SU-DHL-6 (cell line): Measurements from ENCODE around the gene C16orf87.

Experiments used
- H2AFZ ChIP-seq: fragments of 200-600 bp; sonication (generic); 2 replicates; pipeline ENCODE4 v1.6.1; 2014; ENCODE audit warnings: low read depth, mild to moderate bottlenecking, moderate library complexity, mixed read lengths, antibody characterized with exemption, low read length; ENCODE audit not compliant: severe bottlenecking
- H3F3A ChIP-seq: fragments of 200-600 bp; shearing (Covaris generic); 2 replicates; pipeline ENCODE4 v1.6.0; 2016; ENCODE audit warnings: antibody characterized with exemption, mild to moderate bottlenecking; ENCODE audit not compliant: insufficient read depth
- H3K27ac ChIP-seq: fragments of 200-600 bp; sonication (generic); 2 replicates; pipeline ENCODE4 v1.5.1; 2016; ENCODE audit warnings: low read depth, mild to moderate bottlenecking, low read length, moderate library complexity, mixed read lengths
- H3K27me3 ChIP-seq: fragments of 200-600 bp; sonication (generic), shearing (Covaris generic); 2 replicates; pipeline ENCODE4 v1.6.0; 2014; ENCODE audit warnings: mild to moderate bottlenecking, low read length
- H3K36me3 ChIP-seq: fragments of 200-600 bp; sonication (generic); 2 replicates; pipeline ENCODE4 v1.6.1; 2014; ENCODE audit warnings: mild to moderate bottlenecking, low read length, mixed read lengths
- H3K4me2 ChIP-seq: fragments of 300-600, 200-600 bp; shearing (Covaris generic), sonication (generic); 2 replicates; pipeline ENCODE4 v1.6.0; 2014; ENCODE audit warnings: low read length, low read depth, mild to moderate bottlenecking; ENCODE audit not compliant: poor library complexity, severe bottlenecking
- H3K4me3 ChIP-seq: fragments of 200-600 bp; sonication (generic); 2 replicates; pipeline ENCODE4 v1.5.1; 2014; ENCODE audit warnings: antibody characterized with exemption, low read length, mild to moderate bottlenecking, mixed read lengths; ENCODE audit not compliant: insufficient read depth, poor library complexity, severe bottlenecking
- H3K79me2 ChIP-seq: fragments of 200-600 bp; sonication (generic); 2 replicates; pipeline ENCODE4 v1.6.1; 2014; ENCODE audit warnings: mild to moderate bottlenecking, low read length, moderate library complexity; ENCODE audit not compliant: insufficient read depth
- H3K9ac ChIP-seq: fragments of 200-600 bp; sonication (generic); 2 replicates; pipeline ENCODE4 v1.7.0; 2014; ENCODE audit warnings: mild to moderate bottlenecking, low read length
- H3K9me2 ChIP-seq: fragments of 200-600 bp; sonication (generic); replicated peaks from 2 replicates; pipeline ENCODE4 v1.6.1; 2014; ENCODE audit warnings: low read length; ENCODE audit not compliant: insufficient read depth
- H3K9me3 ChIP-seq: fragments of 200-600 bp; sonication (generic); 2 replicates; pipeline ENCODE4 v1.6.1; 2014; ENCODE audit warnings: low read length, mixed read lengths; ENCODE audit not compliant: insufficient read depth
- H4K20me1 ChIP-seq: fragments of 200-600 bp; sonication (generic); 2 replicates; pipeline ENCODE4 v1.6.1; 2014; ENCODE audit warnings: low read depth, mild to moderate bottlenecking, antibody characterized with exemption, low read length, moderate library complexity, mixed read lengths
- CTCF ChIP-seq: fragments of 200-600 bp; sonication (generic); IDR thresholded peaks from one replicate; pipeline ENCODE4 v1.5.1; 2017; ENCODE audit warnings: antibody characterized with exemption, mild to moderate bottlenecking, low read length, moderate library complexity; ENCODE audit not compliant: insufficient read depth, poor library complexity, severe bottlenecking
- EZH2phosphoT487 ChIP-seq: fragments of 200-600 bp; sonication (generic), shearing (Covaris generic); conservative IDR thresholded peaks from 2 replicates; pipeline ENCODE4 v1.6.1; 2018; ENCODE audit warnings: mild to moderate bottlenecking, antibody characterized with exemption, low read length, moderate library complexity, mixed read lengths

The C16orf87 gene

DNA sequence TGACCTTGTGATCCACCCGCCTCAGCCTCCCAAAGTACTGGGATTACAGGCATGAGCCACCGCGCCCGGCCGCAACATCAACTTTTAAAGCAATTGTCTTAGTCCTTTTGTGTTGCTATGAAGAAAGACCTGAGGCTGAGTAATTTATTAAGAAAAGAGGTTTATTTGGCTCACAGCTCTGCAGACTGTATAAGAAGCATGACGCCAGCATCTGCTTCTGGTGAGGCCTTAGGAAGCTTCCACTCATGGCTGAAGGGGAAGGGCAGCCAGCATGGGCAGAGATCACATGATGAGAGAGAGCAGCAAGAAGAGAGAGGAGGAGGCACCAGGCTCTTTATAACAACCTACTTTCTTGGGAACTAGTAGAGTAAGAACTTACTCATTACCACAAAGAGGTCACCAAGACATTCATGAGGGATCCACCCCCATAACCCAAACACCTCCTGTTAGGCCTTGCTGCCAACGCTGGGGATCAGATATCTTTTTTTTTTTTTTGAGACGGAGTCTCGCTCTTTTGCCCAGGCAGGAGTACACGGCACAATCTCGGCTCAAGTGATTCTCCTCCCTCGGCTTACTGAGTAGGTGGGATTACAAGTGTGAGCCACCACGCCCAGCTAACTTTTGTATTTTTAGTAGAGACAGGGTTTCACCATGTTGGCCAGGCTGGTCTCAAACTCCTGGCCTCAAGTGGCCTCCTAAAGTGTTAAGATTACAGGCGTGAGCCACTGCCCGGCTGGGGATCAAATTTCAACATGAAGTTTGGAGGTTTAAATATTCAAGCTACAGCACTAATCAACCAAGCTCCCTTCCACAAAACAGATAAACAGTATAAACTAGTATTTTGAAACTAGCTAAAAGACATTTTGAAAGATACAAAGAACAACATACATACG, 31.8 kb upstream of the C16orf87 start:
- TF ChIP-seq EZH2phosphoT487 = no peak
- no peak for TF ChIP-seq CTCF
- Histone ChIP-seq H3K4me2 (no peak overlapping the region), H4K20me1 (no peaks in the 10 kb centered on the region), H2AFZ (no peak overlapping the region), H3K9me2 (no peaks in the 10 kb centered on the region), H3F3A (no peaks in the 10 kb centered on the region), H3K36me3 (no peaks in the 10 kb centered on the region), H3K9me3 (no peaks in the 10 kb centered on the region), H3K27me3 (no peaks in the 10 kb centered on the region), H3K9ac (no peak overlapping the region), H3K27ac (no peak overlapping the region), H3K79me2 (no peaks in the 10 kb centered on the region), H3K4me3 (no peak overlapping the region)

DNA sequence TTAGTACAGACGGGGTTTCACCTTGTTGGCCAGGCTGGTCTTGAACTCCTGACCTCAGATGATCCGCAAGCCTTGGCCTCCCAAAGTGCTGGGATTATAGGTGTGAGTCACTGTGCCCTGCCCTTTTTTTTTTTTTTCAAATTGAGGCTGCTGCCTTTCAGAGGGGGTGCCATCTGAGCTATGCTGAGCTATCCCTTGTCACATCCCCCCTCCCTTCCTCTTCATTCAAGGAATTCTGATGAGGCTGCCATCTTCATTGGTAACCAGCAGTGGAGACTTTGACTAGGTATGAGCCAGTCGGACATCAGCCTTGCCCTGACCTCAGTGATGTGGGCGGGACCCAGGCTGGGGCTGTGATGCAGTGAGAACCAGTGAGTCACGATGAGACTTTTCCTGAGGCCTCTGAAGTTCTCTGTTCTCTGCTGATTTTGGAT, 28.8 kb upstream of the C16orf87 start:
- Histone ChIP-seq H3K79me2 (no peaks in the 10 kb centered on the region), H3K4me3 (no peak overlapping the region), H3K36me3 (no peaks in the 10 kb centered on the region), H3K27me3 (no peaks in the 10 kb centered on the region), H3F3A (no peaks in the 10 kb centered on the region), H3K27ac (no peak overlapping the region), H3K9me3 (no peaks in the 10 kb centered on the region), H3K9ac (no peak overlapping the region), H2AFZ (no peak overlapping the region), H3K9me2 (no peaks in the 10 kb centered on the region), H4K20me1 (no peaks in the 10 kb centered on the region), H3K4me2 (no peak overlapping the region)
- no peak for TF ChIP-seq EZH2phosphoT487
- TF ChIP-seq CTCF = no peak

DNA sequence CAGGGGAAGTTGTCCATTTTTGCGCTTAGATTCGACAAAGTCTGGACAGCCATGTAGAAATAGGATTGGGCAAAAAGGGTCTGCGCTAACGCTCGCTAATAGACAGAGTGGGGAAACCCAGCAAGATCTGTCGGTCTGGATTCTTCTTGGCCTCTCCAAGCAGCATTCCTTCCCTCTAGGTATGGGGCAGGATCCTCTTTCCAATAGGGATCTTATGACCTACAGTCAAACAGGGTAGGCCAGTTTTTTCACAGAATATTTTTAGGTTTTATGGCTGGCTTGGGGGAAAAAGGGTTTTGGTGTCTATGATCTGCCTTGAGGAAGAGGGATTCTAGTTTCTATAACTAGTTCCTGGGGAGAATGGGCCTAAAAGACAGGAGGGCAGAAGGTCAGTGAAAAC, 27.2 kb upstream of the C16orf87 start:
- Histone ChIP-seq H3K9me3 (no peaks in the 10 kb centered on the region), H3K79me2 (no peaks in the 10 kb centered on the region), H3K9me2 (no peaks in the 10 kb centered on the region), H3F3A (no peaks in the 10 kb centered on the region), H3K4me2 (no peak overlapping the region), H3K9ac (no peak overlapping the region), H3K36me3 (no peaks in the 10 kb centered on the region), H2AFZ (no peak overlapping the region), H3K27me3 (no peaks in the 10 kb centered on the region), H3K27ac (no peak overlapping the region), H3K4me3 (no peak overlapping the region), H4K20me1 (no peaks in the 10 kb centered on the region)
- TF ChIP-seq EZH2phosphoT487 (no peak), CTCF (no peak)
